Lower lobe of right lung (tissue), 2 donors: ENCODE measurements around the gene SLC45A3. TPM values are rescaled to one million over a fixed set of nuclear protein-coding genes. Genes with fewer than 3 reads are reported as not detected.

Experiments
- ATAC-seq, 2 donors: fragments of 200-7000 bp; cut with Tn5 transposase; one replicate each; pipeline ENCODE4 v1.9.1; 2020 to 2022; ENCODE audit warnings: mild to moderate bottlenecking in 2 of 2, moderate library complexity in 2 of 2
- DNase-seq: peaks from one replicate; pipeline ENCODE4 v3.0.0-alpha.2; 2020
- H3K27ac ChIP-seq: fragments of 200-600 bp; one replicate; pipeline ENCODE4 v1.8.0; 2022
- H3K27me3 ChIP-seq: fragments of 200-600 bp; one replicate; pipeline ENCODE4 v1.8.0; 2022; ENCODE audit warnings: low read depth
- H3K36me3 ChIP-seq: fragments of 200-600 bp; one replicate; pipeline ENCODE4 v1.8.0; 2022; ENCODE audit warnings: mild to moderate bottlenecking
- H3K4me1 ChIP-seq: fragments of 200-600 bp; one replicate; pipeline ENCODE4 v1.8.0; 2022
- H3K4me3 ChIP-seq: fragments of 200-600 bp; one replicate; pipeline ENCODE4 v1.8.0; 2022; ENCODE audit warnings: mild to moderate bottlenecking
- H3K9me3 ChIP-seq: fragments of 200-600 bp; one replicate; pipeline ENCODE4 v1.8.0; 2022
- intact Hi-C: fragments of 100-400 bp; cut with DNase I; formaldehyde crosslinking; loops from one replicate; pipeline ENCODE4 v1.11.0; 2022
- total RNA-seq: library from RNA; stranded (reverse); fragmentation: NEBNext Ultra II Directional; extraction: Animal tissue kit (Norgen Biotek cat#: 25700); gene quantifications from one replicate; pipeline ENCODE4 v1.2.1, GENCODE V29; 2021
- TF ChIP-seq, protein P1 (sequence below): fragments of 200-600 bp; IDR thresholded peaks from one replicate; pipeline ENCODE4 v1.8.0; 2022; ENCODE audit warnings: antibody characterized with exemption, mild to moderate bottlenecking
- donor health status: DM: no; HTN: yes; CAD: no; lungs with severe emphysema.

SLC45A3 gene
- total RNA-seq, 1 donor from 2014 or later = 6.8 TPM

DNA sequence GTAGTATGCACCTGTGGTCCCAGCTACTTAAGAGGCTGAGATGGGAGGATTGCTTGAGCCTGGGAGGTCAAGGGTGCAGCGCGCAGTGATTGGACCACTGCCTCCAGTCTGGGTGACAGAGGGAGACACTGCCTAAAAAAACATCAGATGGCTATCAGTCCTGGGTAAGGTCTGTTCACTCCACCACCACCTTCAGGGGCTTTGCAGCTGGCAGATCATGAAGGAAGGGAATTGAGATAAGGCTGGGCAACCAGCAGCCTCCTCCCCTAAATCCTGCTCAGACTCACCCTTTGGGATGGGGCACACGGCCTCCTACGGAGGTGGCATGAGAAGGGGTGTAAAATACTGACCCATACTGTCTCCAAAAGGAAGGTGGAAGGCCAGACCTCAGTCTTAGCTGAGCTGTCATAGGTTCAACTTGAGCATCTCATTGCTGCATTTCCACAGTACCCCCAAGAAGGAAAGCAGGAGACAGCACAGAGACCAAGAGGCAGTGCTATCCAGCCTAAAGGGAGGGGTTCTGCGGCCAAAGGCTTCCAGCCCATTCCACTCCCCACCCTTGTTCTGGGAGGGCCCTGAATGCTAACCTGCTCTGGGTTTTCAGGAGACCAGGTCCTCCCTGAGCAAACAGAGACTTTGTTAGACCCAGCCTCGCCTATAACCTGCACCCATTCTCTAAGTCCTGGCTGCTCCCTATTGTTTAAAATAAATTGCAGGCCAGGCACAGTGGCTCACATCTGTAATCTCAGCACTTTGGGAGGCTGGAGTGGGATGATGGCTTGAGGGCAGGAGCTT is 13.7 kb downstream of the SLC45A3 start:
- TF ChIP-seq, protein P1, sequence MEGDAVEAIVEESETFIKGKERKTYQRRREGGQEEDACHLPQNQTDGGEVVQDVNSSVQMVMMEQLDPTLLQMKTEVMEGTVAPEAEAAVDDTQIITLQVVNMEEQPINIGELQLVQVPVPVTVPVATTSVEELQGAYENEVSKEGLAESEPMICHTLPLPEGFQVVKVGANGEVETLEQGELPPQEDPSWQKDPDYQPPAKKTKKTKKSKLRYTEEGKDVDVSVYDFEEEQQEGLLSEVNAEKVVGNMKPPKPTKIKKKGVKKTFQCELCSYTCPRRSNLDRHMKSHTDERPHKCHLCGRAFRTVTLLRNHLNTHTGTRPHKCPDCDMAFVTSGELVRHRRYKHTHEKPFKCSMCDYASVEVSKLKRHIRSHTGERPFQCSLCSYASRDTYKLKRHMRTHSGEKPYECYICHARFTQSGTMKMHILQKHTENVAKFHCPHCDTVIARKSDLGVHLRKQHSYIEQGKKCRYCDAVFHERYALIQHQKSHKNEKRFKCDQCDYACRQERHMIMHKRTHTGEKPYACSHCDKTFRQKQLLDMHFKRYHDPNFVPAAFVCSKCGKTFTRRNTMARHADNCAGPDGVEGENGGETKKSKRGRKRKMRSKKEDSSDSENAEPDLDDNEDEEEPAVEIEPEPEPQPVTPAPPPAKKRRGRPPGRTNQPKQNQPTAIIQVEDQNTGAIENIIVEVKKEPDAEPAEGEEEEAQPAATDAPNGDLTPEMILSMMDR = no peak
- intact Hi-C loops = no loop called here

DNA sequence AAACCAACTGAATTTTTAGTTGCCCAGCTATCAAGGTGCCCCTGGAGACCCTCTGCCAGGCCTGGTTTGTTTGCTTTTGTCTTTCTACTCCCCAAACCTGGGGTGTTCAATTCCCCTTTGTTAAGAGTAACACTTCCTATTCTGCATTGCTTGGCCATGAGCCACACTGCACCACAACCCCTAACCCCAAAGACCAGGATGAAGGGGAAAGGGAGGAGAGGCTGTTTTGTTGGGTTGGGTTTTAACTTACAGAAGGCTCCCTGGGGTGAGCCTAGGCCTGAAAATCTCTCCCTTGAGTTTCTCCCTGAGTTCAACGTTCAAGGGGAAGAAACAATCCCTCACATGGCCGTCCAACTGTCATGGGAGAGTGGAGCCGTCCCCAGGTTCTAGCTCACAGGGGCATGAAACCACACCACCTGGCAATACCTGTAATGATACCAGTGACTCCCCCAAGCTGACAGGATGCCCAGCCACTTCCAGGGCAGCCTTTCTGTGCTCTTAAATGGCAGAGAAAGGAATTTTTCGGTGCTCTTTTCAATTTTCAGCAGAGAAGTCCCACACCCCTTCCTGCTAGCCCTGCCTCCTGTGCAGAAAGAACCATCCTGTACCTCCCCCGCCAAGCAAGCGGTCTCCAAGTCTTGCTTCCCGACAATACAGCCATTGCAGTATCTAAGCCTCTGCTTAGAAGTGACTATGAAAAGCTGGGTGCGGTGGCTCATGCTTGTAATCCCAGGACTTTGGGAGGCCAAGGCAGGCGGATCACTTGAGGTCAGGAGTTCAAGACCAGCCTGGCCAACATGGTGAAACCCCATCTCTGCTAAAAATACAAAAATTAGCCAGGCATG is 14.9 kb downstream of the SLC45A3 start:
- no peak for ATAC-seq
- TF ChIP-seq, protein P1 = no peak
- no peak overlapping the region for H3K27ac ChIP-seq
- H3K4me1 ChIP-seq = peaks cover 26% of the 10 kb centered on the region
- no peak overlapping the region for H3K4me3 ChIP-seq
- H3K9me3 ChIP-seq = no peaks in the 10 kb centered on the region
- H3K27me3 ChIP-seq = peaks cover 6% of the 10 kb centered on the region
- H3K36me3 ChIP-seq = no peaks in the 10 kb centered on the region
- DNase-seq = no peak
- intact Hi-C loops = no loop called here

More for the DNA sequence above, 13.7 kb downstream of the SLC45A3 start:
- Histone ChIP-seq H3K36me3 (no peaks in the 10 kb centered on the region), H3K27me3 (peaks cover 6% of the 10 kb centered on the region), H3K9me3 (no peaks in the 10 kb centered on the region), H3K4me1 (peaks cover 26% of the 10 kb centered on the region), H3K27ac (no peak overlapping the region), H3K4me3 (no peak overlapping the region)
- no peak for DNase-seq
- ATAC-seq = no peak

DNA sequence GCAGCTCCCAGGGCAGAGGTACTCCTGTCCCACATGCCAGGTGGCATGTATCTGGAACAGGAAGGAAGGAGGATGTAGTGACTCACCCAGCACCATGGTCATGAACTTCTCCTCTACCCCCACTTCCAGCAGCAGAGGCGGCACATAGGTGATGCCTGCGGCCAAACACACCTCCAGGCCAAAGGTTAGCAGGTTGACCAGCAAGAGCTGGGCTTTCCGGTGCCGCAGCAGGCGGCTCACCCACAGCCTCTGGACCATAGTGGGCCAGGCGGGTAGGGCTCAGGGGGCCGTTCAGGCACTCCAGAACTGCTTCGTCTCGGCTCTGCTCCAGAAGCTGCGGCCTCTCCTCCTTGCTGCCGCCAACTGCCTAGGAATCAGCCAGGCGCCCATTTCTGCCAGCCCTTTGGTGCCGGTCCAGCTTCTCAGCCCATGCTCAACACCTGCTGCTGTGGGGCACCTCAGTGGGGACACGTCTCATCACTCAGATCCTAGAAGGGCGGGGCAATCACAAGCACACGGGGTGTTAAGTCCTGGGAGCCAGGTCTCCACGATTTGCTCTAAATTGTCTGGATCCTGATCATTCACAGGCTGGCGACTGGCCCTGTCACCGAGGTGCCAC is 15.8 kb downstream of the SLC45A3 start:
- ATAC-seq = no peak
- intact Hi-C loops = no loop called here
- no peak overlapping the region for H3K27ac ChIP-seq

DNA sequence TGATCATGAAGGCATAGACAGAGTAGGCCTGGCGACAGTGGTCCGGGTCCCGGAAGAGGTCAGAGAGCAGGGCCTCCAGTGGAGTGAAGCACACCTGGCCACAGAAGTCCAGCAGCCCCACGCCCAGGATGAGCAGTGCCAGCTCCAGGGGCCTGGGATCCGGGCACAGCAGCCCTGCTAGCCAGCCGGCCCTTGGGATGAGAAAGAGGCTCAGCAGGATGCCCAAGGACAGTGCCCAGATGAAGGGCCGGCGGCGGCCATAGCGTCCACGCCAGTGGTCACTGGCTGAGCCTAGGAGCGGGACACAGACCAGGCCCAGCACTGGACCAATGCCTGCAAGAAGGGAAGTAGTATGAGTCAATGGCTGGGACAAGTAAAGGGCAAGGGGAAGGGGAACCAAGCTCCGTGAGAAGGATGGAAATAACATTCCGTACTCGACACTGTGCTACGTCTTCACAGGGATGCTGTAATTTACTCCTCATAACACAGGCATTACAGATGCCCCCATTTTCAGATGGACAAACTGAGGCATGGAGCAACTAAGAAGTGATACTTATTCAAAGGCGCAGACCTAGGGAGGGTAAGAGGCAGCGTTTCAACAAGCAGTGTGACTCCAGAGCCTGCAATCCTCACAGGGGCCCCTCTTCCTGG is 16.9 kb downstream of the SLC45A3 start:
- ATAC-seq (peak; percentile 35), DNase-seq (no peak)
- intact Hi-C loops = no loop called here
- no peak overlapping the region for H3K4me3 ChIP-seq
- H3K27ac ChIP-seq = no peak overlapping the region
- no peaks in the 10 kb centered on the region for H3K36me3 ChIP-seq
- H3K4me1 ChIP-seq = peaks cover 22% of the 10 kb centered on the region
- TF ChIP-seq, protein P1 = no peak
- H3K9me3 ChIP-seq = no peaks in the 10 kb centered on the region
- no peaks in the 10 kb centered on the region for H3K27me3 ChIP-seq

More for the DNA sequence above, 15.8 kb downstream of the SLC45A3 start:
- Histone ChIP-seq H3K27me3 (peaks cover under 1% of the 10 kb centered on the region), H3K4me1 (peaks cover 22% of the 10 kb centered on the region), H3K9me3 (no peaks in the 10 kb centered on the region), H3K36me3 (no peaks in the 10 kb centered on the region), H3K4me3 (no peak overlapping the region)
- TF ChIP-seq, protein P1 = no peak
- DNase-seq = no peak

DNA sequence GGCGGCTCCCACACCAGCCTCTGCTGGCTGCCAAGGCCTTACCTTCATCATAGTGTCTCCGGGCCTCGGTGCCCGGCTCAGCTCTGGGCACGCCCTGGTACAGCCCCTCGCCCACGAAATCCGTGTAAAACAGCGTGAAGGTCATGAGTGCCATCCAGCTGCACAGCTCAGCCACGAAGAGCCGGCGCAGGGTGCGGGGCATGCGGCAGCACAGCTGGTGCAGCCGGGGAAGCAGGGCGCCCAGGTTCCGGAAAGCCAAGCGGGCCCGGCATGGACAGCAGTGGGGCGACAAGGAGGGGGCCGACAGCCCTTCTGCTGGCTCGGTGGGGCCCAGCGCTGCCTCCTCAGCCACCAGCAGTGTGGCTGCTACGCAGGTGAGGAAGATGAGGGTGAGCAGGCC is 17.5 kb downstream of the SLC45A3 start:
- intact Hi-C loops = no loop called here
- no peak for ATAC-seq

More for the DNA sequence above, 17.5 kb downstream of the SLC45A3 start:
- no peaks in the 10 kb centered on the region for H3K36me3 ChIP-seq
- H3K27ac ChIP-seq = no peak overlapping the region
- no peaks in the 10 kb centered on the region for H3K27me3 ChIP-seq
- peaks cover 22% of the 10 kb centered on the region for H3K4me1 ChIP-seq
- no peak overlapping the region for H3K4me3 ChIP-seq
- H3K9me3 ChIP-seq = no peaks in the 10 kb centered on the region
- TF ChIP-seq, protein P1 = no peak
- DNase-seq = peak; percentile 41
